Osteoblast (primary cell): ENCODE results near the gene ARSD. TPM values are rescaled to one million over a fixed set of nuclear protein-coding genes. Genes with fewer than 3 reads are reported as not detected.

Experiments used
- DNase-seq: peaks from one replicate; pipeline ENCODE4 v3.0.0; 2011; ENCODE audit warnings: low spot score, mixed read lengths; ENCODE audit not compliant: insufficient read length; ENCODE audit errors: missing footprints
- H2AFZ ChIP-seq: 2 replicates; pipeline ENCODE4 v1.6.0; 2011; ENCODE audit warnings: mild to moderate bottlenecking, low read length
- H3K27ac ChIP-seq: 2 replicates; pipeline ENCODE4 v1.5.1; 2011; ENCODE audit warnings: mild to moderate bottlenecking, low read depth, low read length, moderate library complexity
- H3K27me3 ChIP-seq: 2 replicates; pipeline ENCODE4 v1.6.0; 2012; ENCODE audit warnings: mild to moderate bottlenecking, control low read depth, inconsistent platforms, low read length, moderate library complexity; ENCODE audit not compliant: insufficient read depth
- H3K36me3 ChIP-seq: 2 replicates; pipeline ENCODE4 v1.5.1; 2011; ENCODE audit warnings: mild to moderate bottlenecking, low read length, control low read depth, moderate library complexity; ENCODE audit not compliant: insufficient read depth
- H3K4me1 ChIP-seq: 2 replicates; pipeline ENCODE4 v1.5.1; 2011; ENCODE audit warnings: mild to moderate bottlenecking, low read length, control low read depth, moderate library complexity; ENCODE audit not compliant: insufficient read depth
- H3K4me2 ChIP-seq: 2 replicates; pipeline ENCODE4 v1.6.0; 2011; ENCODE audit warnings: mild to moderate bottlenecking, low read length; ENCODE audit not compliant: insufficient read depth
- H3K4me3 ChIP-seq: fragments of 200-600 bp; sonication (generic); 3 replicates; pipeline ENCODE4 v1.5.1; 2012; ENCODE audit warnings: mild to moderate bottlenecking, low read length, inconsistent platforms; ENCODE audit not compliant: insufficient read depth
- H3K79me2 ChIP-seq: 2 replicates; pipeline ENCODE4 v1.6.0; 2012; ENCODE audit warnings: mild to moderate bottlenecking, low read length, control low read depth, inconsistent platforms; ENCODE audit not compliant: insufficient read depth
- H3K9me3 ChIP-seq: 2 replicates; pipeline ENCODE4 v1.5.1; 2011; ENCODE audit warnings: low read depth, low read length, control low read depth
- H4K20me1 ChIP-seq: 2 replicates; pipeline ENCODE4 v1.6.0; 2012; ENCODE audit warnings: mild to moderate bottlenecking, low read length, control low read depth; ENCODE audit not compliant: insufficient read depth
- CTCF ChIP-seq: IDR thresholded peaks from 2 replicates; pipeline ENCODE4 v1.5.1; 2011; ENCODE audit warnings: mild to moderate bottlenecking, low read depth, low read length, moderate library complexity; ENCODE audit errors: extremely low read depth
- total RNA-seq: library from RNA; depleted of rRNA; stranded (reverse); fragments of >200 nt; gene quantifications from 2 replicates; pipeline ENCODE4 v1.2.3, GENCODE V29; 2012

ARSD gene
- total RNA-seq, 1 donor = 20.6 TPM

GRCh38 chrX:2969021-2969420, 39.9 kb upstream of the ARSD start:
- Histone ChIP-seq H3K27ac (no peak overlapping the region), H3K4me2 (peak overlapping the region; percentile 90), H3K36me3 (no peaks in the 10 kb centered on the region), H2AFZ (no peak overlapping the region), H4K20me1 (no peaks in the 10 kb centered on the region), H3K4me1 (peaks cover 9% of the 10 kb centered on the region), H3K79me2 (no peaks in the 10 kb centered on the region), H3K27me3 (peaks cover 2% of the 10 kb centered on the region), H3K9me3 (no peaks in the 10 kb centered on the region), H3K4me3 (no peak overlapping the region)
- no peak for DNase-seq
- TF ChIP-seq CTCF = no peak

GRCh38 chrX:2967998-2968909, 39.1 kb upstream of the ARSD start:
- no peak for TF ChIP-seq CTCF
- Histone ChIP-seq H3K79me2 (no peaks in the 10 kb centered on the region), H2AFZ (peak overlapping the region; percentile 75), H3K27me3 (peaks cover 2% of the 10 kb centered on the region), H3K36me3 (no peaks in the 10 kb centered on the region), H3K4me2 (peak overlapping the region; percentile 90), H3K9me3 (no peaks in the 10 kb centered on the region), H4K20me1 (no peaks in the 10 kb centered on the region), H3K4me1 (peaks cover 12% of the 10 kb centered on the region), H3K4me3 (peak overlapping the region; percentile 70), H3K27ac (no peak overlapping the region)
- peak; percentile 36 for DNase-seq

GRCh38 chrX:2967584-2967983, 38.4 kb upstream of the ARSD start:
- Histone ChIP-seq H3K4me1 (peaks cover 12% of the 10 kb centered on the region), H3K27ac (no peak overlapping the region), H3K4me3 (peak overlapping the region; percentile 70), H3K4me2 (peak overlapping the region; percentile 90), H4K20me1 (no peaks in the 10 kb centered on the region), H3K36me3 (no peaks in the 10 kb centered on the region), H3K79me2 (no peaks in the 10 kb centered on the region), H2AFZ (peak overlapping the region; percentile 75), H3K27me3 (peaks cover 2% of the 10 kb centered on the region), H3K9me3 (no peaks in the 10 kb centered on the region)
- peak; percentile 53 for DNase-seq
- TF ChIP-seq CTCF = no peak

GRCh38 chrX:2967012-2967411, 37.9 kb upstream of the ARSD start:
- Histone ChIP-seq H3K4me1 (peaks cover 12% of the 10 kb centered on the region), H3K4me2 (no peak overlapping the region), H3K36me3 (no peaks in the 10 kb centered on the region), H3K79me2 (no peaks in the 10 kb centered on the region), H3K4me3 (no peak overlapping the region), H3K27me3 (no peaks in the 10 kb centered on the region), H4K20me1 (no peaks in the 10 kb centered on the region), H3K27ac (no peak overlapping the region), H3K9me3 (no peaks in the 10 kb centered on the region), H2AFZ (no peak overlapping the region)
- no peak for DNase-seq
- no peak for TF ChIP-seq CTCF
